GM15510 (cell line): Measurements from ENCODE around the gene FBXW8.

Experiments used
- POLR2A ChIP-seq: IDR thresholded peaks from 3 replicates; pipeline ENCODE4 v1.6.1; 2011; ENCODE audit warnings: borderline replicate concordance; ENCODE audit not compliant: insufficient read length; ENCODE audit errors: extremely low read depth

FBXW8 gene

DNA sequence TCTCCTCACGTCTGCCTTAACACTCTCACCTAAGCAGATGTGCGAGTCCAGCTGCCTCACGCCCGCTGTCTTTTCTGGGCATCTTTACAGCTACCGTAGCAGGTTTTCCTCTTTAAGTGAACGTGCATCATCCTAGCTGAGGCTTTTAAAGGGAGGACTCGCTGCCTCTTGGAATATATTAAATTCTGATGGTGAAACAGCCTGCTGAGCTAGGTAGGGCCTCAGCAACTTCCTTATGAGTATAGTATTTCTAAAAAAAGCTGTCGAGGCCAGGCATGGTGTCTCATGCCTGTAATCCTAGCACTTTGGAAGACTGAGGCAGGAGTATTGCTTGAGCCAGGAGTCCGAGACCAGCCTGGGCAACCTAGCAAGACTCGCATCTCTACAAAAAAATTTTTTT is 156.3 kb downstream of the FBXW8 start:
- no peak for TF ChIP-seq POLR2A

DNA sequence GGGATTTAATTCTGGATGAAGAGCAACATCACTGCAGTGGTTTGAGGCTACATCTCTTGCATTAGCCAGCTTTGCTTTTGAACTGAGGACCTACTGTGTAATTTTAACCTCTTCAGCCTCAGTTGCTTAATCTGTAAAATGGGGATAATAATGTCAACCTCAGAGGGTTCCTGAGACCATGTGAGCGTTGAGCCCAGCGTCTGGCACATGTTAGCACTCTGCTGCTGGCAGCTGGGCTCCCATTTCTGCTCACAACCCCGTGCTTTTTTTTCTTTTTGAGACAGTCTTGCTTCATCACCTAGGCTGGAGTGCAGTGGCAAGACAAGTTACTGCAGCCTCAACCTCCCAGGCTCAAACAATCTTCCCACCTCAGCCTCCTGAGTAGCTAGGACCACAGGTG is 156.9 kb downstream of the FBXW8 start:
- no peak for TF ChIP-seq POLR2A

DNA sequence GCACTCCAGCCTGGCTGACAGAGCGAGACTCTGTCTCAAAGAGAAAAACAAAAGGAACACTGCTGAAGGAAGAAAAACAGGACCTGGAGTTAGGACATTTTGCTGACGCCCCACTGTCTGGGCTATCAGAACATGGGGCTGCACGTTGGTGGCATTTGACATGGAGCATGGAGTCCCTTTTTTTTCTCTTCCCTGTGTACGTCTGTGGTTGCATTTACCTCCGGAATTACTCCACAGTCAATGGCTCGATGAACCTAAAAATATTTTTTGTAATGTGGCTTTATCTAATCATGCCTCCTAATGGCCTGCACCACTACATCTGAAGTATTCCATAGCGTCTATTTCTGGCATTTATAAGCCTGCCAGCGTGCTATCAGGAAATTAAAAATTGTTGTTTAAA is 157.7 kb downstream of the FBXW8 start:
- TF ChIP-seq POLR2A, result no peak

DNA sequence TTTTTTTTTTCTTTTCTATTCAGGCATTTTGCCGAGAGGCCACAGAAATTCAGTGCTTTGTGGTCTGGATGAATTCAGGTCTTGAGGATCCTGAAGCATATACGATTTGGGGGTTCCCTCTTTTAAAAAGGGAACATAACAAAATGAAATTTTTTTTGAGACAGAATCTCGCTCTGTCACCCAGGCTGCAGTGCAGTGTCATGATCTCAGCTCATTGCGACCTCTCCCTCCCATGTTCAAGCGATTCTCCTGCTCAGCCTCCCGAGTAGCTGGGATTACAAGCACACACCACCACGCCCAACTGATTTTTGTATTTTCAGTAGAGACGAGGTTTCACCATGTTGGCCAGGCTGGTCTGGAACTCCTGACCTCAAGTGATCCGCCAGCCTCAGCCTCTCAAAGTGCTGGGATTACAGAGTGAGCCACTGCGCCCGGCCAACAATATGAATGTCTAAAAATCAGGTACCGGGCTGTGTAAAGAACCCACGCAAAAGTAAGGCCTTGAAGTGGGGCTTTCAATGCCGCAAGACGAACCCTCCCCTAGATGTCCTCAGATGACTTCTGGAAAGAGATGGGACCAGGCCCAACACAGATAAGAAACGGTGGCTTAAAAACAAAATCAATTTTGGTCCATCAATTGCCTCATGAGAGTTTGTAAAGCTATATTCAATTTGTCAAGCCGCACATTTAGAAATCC is 158.5 kb downstream of the FBXW8 start:
- TF ChIP-seq POLR2A, result no peak

DNA sequence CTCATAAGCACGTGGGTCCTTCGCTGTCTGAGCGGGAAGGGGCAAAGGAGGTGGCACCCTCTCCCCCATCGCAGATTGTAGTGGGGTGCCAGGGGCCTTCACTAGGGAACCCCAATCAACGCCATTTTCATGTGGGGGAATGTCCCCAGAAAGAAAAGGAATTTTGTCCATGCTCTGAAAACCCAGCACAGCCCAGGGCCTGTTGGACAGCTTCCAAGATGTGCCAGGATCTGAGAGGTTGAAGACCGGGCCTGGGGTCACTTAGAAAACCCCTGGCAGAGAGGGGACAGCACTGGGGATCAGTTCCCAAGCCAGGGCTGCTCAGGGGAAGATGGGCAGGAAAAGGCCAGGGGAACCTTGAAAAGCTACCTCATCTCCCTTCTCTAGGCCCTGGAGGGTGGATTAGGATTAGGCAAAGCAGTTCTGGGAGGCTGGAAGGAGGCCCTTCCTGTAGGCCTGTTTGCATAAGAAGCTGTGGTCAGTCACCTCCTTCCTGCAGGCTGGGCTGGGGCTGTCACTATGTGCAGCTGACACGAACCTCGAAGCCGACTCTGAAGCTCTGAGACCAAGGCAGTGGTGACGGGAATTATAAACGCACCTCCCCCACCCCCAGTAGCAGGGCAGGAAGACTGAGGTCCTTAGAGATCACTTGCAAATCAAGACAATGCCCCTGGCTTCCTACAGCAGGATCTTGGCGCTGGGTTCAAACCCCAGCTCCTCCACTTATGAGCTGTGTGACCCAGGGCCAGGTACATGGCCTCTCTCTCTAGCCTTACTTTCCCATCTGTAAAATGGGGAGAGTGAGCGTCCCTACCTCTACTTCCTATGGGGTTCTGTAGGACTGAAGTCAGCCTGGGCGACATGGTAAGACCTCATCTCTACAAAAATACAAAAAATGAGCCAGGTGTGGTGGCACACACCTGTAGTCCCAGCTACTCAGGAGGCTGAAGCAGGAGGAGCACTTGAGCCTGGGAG is 159.5 kb downstream of the FBXW8 start:
- no peak for TF ChIP-seq POLR2A

DNA sequence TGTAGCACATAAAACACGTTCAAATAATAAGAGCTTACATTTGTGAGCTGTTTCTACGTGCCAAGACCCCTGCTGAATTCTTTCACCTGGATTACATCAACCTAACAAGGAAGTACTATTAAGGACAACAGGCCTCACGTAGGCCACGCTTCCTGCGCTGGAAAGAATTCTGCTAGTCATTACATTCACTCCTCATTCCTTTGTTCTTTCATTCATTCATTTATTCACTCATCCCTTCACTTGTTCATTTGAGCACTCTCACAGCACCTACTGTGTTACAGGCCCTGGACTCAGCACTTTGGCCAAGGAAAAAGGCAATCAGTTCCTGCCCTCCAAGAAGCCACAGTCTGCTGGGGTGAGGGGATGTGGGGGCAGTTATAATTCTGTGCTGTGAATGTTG is 160.3 kb downstream of the FBXW8 start:
- no peak for TF ChIP-seq POLR2A

DNA sequence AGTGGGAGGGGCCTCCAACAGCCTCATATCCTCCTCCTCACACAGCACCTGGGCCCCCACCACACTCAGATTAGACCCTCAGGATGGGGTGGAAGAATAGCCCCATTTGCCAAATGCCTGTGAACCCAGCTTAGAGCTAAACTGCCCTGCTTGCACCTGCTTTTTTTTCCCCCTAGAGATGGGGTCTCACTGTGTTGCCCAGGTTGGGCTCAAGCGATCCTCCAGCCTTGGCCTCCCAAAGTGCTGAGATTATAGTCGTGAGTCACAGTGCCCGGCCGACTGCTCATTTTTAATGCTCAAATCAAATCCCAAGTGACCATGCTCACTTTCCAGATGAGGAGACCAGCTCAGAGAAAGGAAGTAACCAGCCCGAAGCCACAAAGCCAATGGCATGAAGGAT is 161.4 kb downstream of the FBXW8 start:
- no peak for TF ChIP-seq POLR2A

DNA sequence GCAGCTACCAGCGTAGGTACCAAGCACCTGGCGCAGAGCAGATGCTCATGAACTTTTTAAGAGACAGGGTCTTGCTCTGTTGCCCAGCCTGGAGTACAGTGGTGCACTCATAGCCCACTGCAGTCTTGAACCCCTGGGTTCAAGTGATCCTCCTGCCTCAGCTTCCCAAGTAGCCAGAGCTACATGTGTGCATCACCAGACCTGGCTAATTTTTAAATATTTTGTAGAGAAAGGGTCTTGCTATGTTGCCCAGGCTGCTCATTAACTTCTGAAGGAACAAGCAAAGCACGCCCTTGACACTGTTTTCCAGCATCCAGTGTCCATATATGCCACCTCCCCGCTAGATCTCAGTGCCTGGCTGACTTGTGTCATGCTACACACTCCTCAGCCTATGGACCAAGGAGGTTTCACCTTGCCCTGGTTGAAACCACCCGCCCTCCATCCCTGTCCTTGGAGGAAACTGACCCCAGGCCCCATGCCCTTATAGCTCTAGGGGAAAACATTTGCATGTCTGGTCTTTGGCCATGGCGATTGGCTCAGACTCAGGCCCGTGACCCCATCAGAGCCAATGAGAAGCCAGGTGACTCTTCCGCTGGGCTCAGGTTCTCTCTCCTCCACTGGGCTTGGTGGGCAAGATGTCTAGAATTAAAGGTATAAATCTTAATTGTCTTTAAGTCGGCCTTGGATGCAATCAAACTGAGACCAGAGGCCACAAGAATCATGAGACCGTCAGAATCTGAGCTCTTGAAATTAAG is 162.2 kb downstream of the FBXW8 start:
- TF ChIP-seq POLR2A, result no peak

DNA sequence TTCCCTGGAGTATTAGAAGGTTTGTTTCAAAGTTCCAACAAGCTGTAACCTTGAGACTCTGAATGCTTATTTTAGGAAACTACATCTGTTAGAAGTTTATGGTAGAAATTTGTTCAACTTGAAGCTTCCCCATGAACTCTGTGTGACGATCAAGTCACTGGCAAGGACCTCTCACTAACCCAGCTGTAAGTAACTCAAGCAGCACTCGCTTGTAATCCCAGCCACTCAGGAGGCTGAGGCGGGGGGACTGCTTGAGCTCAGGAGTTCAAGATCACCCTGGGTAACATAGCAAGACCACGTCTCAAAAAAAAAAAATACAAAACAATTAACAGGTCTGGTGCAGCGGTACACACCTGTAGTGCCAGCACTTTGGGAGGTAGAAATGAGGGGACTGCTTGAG is 162.9 kb downstream of the FBXW8 start:
- TF ChIP-seq POLR2A, result no peak

DNA sequence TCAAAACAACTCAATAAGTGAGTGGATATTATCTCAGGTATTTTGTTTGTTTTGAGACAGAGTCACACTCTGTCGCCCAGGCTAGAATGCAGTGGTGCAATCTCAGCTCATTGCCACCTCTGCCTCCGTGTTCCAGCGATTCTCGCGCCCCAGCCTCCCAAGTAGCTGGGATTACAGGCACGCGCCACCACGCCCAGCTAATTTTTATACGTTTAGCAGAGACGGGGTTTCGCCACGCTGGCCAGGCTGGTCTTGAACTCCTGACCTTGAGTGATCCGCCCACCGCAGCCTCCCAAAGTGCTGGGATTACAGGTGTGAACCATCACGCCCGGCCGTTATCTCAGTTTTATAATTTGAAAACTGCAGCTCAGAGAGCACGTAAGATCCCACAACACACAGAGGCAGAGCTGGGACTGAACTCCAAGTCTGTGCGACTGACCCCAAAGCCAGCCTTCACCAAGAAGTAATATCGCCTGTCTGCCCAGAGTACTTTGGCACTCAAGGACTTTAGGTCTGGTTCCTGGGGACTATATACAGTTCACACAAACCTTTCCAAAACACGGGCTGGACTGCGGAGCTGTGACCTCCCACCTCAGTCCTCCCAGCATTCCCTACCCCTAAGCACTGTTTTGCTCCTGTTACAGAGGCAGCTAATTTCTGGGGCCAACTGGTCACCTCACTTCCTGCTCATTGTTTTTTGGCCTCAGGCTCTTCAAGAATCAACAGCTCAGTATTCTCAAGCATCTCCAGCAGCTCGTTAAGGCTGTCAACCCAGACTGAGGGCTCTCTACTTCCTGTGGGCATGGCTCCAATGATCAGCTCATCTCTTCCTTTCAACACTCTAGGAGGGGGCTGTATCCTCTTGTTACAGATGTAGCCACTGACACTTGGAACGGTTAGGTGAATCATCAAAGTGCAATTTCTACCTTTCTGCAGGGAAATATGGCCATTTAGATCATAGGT is 165.9 kb downstream of the FBXW8 start:
- no peak for TF ChIP-seq POLR2A

DNA sequence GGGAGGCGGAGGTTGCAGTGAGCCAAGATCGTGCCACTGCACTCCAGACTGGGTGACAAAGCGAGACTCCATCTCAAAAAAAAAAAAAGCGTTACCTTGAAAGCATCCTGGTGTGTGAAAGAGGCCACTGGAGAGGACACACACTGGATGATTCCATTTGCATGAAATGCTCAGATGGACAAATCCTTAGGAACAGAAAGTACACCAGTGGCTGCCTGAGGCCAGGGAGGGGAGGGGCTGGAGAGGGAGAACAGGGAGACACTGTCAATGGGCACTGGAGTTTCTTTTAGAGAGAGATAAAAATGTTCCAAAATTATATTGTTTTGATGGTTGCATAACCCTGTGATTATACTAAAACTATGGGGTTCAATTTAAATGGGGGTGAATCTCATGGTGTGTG is 168.7 kb downstream of the FBXW8 start:
- no peak for TF ChIP-seq POLR2A

DNA sequence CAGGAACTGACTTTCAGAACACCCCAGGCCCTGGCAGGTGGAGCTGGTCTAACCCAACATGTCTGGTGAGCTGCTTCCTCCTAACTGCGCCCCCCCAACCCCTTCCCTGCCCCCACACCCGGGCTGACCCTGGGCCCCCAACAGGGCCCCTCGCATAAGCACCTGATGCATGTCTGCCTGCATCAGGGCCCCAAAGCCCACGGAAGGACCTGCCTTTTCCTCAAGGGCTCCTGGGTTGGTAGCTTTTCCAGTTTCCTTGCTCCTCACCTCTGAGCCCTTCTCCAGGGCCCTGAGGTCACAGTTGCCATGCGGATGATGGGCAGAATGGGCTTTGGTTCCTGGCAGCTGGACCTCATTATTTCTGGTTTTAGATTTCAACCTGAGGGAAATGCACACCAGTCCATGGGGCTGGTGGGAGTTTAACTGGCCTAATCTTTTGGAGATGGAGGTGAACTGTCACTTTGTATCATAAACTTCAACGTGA is 170.0 kb downstream of the FBXW8 start:
- TF ChIP-seq POLR2A, result no peak
